Sigmoid colon (tissue), 7 donors: ENCODE measurements around the gene VPS25. TPM values are rescaled to one million over a fixed set of nuclear protein-coding genes. Genes with fewer than 3 reads are reported as not detected.

Source experiments
- DNase-seq: peaks from one replicate; pipeline ENCODE4 v3.0.0-alpha.2; 2019
- H3K27ac ChIP-seq, 4 donors: fragments of 200-600 bp; sonication (generic); one replicate each; pipeline ENCODE4 v1.5.1; 2016 to 2019; ENCODE audit warnings: mild to moderate bottlenecking in 1 of 4
- H3K27me3 ChIP-seq, 3 donors: fragments of 200-600 bp; sonication (generic); one replicate each; pipeline ENCODE4 v1.5.1; 2019; ENCODE audit warnings: mild to moderate bottlenecking in 1 of 3
- H3K36me3 ChIP-seq, 4 donors: fragments of 200-600 bp; sonication (generic); one replicate each; pipeline ENCODE4 v1.5.1; 2016 to 2019
- H3K4me1 ChIP-seq, 4 donors: fragments of 200-600 bp; sonication (generic); one replicate each; pipeline ENCODE4 v1.5.1; 2017 to 2019
- H3K4me3 ChIP-seq, 4 donors: fragments of 200-600 bp; sonication (generic); one replicate each; pipeline ENCODE4 v1.5.1; 2017 to 2019; ENCODE audit warnings: mild to moderate bottlenecking in 2 of 4, moderate library complexity in 1 of 4
- H3K9me3 ChIP-seq, 4 donors: fragments of 200-600 bp in 3 of 4; sonication (generic) in 3 of 4; one replicate each; pipeline versions ENCODE4 v1.5.1 to v1.6.1; 2013 to 2019
- CTCF ChIP-seq, 4 experiments: fragments of 450-650 bp in 3 of 4; fragments of 200-600 bp in 1 of 4; IDR thresholded peaks; one replicate each; pipeline ENCODE4 v1.5.1; 2016 to 2019; ENCODE audit warnings: antibody characterized with exemption in 4 of 4, mild to moderate bottlenecking in 3 of 4, moderate library complexity in 2 of 4
- EP300 ChIP-seq, 4 donors: sonication (generic); formaldehyde crosslinking; IDR thresholded peaks; one replicate each; pipeline ENCODE4 v1.6.1; 2017; ENCODE audit warnings: antibody characterized with exemption in 4 of 4
- POLR2A ChIP-seq, 2 donors: fragments of 450-650 bp; IDR thresholded peaks; one replicate each; pipeline ENCODE4 v1.6.1; 2016; ENCODE audit warnings: antibody characterized with exemption in 2 of 2, mild to moderate bottlenecking in 2 of 2, moderate library complexity in 2 of 2
- POLR2AphosphoS5 ChIP-seq, 4 donors: sonication (generic); formaldehyde crosslinking; IDR thresholded peaks; one replicate each; pipeline ENCODE4 v1.6.1; 2017; ENCODE audit warnings: antibody characterized with exemption in 4 of 4
- WGBS, 2 donors: extraction: QIAGEN DNeasy Blood & Tissue Kit; methylation state at CpG; one replicate each; pipeline ENCODE4 v1.1.7; 2013; 5-methylcytosine and 5-hydroxymethylcytosine counted together
- intact Hi-C: fragments of 100-400 bp; cut with DNase I; formaldehyde crosslinking; loops from one replicate; pipeline ENCODE4 v1.15.1; 2023
- polyA plus RNA-seq, 3 donors: library from polyadenylated mRNA; stranded (reverse); fragments of 200-250 nt; gene quantifications; one replicate each; pipeline ENCODE4 v1.2.3, GENCODE V29; 2013
- total RNA-seq, 4 donors: library from RNA; depleted of rRNA; stranded (reverse); fragments of >200 nt; gene quantifications; one replicate each; pipeline ENCODE4 v1.1.0, GENCODE V29; 2016
- donor health status: healthy with polysubstance abuse.
- donor health status: Bipolar disorder and iron deficiency.
- donor health status: healthy.

Gene VPS25
- total and polyA plus RNA-seq, 7 donors = 27.1 to 135 (median 40.3) TPM

DNA sequence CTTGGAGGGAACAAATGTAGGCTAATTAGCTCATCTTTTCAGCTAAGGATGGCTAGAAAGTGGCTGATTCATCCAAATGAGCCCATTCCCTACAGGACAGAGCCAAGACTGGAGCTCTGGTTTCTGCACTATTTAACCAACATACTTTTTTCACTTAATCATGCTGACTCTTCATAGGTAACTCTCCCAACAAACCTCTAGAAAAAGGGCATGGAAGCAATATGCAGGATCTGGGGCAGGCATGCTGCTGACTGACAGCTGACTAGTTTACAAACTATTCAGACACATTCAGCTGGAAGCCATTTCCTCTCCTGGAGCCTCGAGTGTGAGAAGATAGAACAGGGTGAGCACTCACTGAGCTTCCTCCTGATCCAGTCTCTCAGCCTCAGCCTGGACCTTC lies 44.6 kb downstream of the VPS25 start:
- no peak overlapping the region for H3K27ac ChIP-seq
- H3K27me3 ChIP-seq = no peaks in the 10 kb centered on the region
- H3K36me3 ChIP-seq = peaks cover 37 to 97% (median 64%) of the 10 kb centered on the region in 4 donors
- peaks cover 0 to 18% (median 5%) of the 10 kb centered on the region in 4 donors for H3K4me1 ChIP-seq
- 60 to 74% methylated on average over 1 of the region's 1 CpG for WGBS, 2 donors
- no peaks in the 10 kb centered on the region for H3K9me3 ChIP-seq
- no peak overlapping the region for H3K4me3 ChIP-seq
- intact Hi-C loops = no loop called here
- TF ChIP-seq EP300 (IDR thresholded peaks at IDR 0.05) (no peak), POLR2A (IDR thresholded peaks at IDR 0.05) (no peak), CTCF (IDR thresholded peaks at IDR 0.05) (no peak)
- DNase-seq = no peak

DNA sequence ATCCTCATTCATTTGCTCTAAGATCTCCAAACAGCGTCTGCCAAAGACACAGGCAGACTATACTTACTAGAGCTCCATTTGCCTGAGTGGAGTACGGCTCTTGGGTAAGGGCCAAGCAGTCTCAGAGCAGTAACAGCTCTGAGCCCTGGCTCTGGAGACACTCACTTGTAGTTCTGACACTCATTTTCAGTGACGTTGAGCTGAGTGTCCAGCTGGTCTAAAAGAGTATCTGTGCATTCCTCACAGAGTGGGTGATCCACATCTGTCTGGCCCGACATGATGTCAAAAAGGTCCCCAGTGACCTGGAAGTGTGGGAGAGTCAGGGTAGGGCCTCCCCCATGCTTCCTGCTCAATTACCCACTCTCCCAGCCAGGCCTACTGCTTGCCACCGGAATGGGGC lies 45.1 kb downstream of the VPS25 start:
- WGBS, 2 donors = 87 to 91% methylated on average over 5 of the region's 5 CpGs
- H3K27ac ChIP-seq = no peak overlapping the region
- TF ChIP-seq EP300 (IDR thresholded peaks at IDR 0.05) (no peak), POLR2A (IDR thresholded peaks at IDR 0.05) (no peak), CTCF (IDR thresholded peaks at IDR 0.05) (no peak), POLR2AphosphoS5 (IDR thresholded peaks at IDR 0.05) (no peak)
- no peaks in the 10 kb centered on the region for H3K9me3 ChIP-seq
- intact Hi-C loops = no loop called here
- no peak overlapping the region for H3K4me3 ChIP-seq
- H3K36me3 ChIP-seq = peaks cover 37 to 92% (median 62%) of the 10 kb centered on the region in 4 donors
- no peaks in the 10 kb centered on the region for H3K27me3 ChIP-seq
- H3K4me1 ChIP-seq = peaks cover 0 to 23% (median 10%) of the 10 kb centered on the region in 4 donors
- no peak for DNase-seq

DNA sequence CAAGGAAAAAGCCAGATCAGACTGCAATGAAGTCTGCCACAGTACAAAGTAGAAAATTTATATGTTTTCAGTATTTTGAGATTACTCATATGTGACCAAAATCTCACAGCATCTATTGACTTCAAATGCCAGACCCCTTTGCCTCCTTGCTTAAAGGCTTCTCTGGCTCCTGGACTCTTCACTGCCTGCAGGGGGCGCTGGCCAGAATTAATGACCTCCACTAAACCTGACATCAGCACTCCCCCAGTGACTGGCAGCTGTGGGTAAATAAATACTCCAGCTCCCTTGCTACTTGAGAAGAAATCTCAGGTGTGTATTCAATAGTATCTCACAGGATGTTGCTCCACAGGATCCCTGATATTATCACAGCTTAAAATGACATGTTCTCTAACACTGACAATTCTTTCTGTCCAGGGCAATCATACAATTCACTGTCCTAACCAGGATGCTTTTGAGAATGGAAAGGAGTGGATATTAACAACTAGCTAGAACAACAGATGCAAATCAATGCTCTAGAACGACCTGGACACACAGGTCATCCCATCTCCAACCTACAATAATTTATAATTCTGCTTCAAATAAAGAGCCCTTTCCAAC lies 46.8 kb downstream of the VPS25 start:
- Histone ChIP-seq H3K4me3 (no peak overlapping the region), H3K36me3 (peaks cover 32 to 76% (median 49%) of the 10 kb centered on the region in 4 donors), H3K9me3 (no peaks in the 10 kb centered on the region), H3K4me1 (peaks cover 0 to 22% (median 18%) of the 10 kb centered on the region in 4 donors), H3K27me3 (no peaks in the 10 kb centered on the region), H3K27ac (no peak overlapping the region)
- 24 to 35% methylated on average over 2 of the region's 2 CpGs for WGBS, 2 donors
- intact Hi-C loops = loop anchor here (5.0 to 10.0 kb wide), 2 partner anchors 98 to 245 kb away; partner anchors contain the start of gene PSMC3IP
- TF ChIP-seq POLR2A (IDR thresholded peaks at IDR 0.05) = no peak
- peak in 3 of 4 experiments; percentile 17 to 56 (median 27) for TF ChIP-seq CTCF (IDR thresholded peaks at IDR 0.05)
- no peak for DNase-seq

DNA sequence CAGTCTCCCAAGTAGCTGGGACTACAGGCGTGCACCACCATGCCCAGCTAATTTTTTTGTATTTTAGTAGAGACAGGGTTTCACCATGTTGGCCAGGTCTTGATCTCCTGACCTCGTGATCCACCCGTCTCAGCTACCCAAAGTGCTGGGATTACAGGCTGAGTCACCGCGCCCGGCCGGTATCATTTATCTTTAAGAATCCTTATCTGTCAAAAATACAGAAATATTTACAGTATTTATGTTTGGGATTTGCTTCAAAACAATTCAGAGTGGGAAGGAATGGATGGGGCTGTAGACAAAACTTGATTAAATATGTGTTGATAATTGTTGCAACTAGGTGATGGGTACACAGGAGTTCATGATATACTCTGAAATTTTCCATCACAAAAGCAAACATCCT lies 47.9 kb downstream of the VPS25 start:
- peaks cover 20 to 64% (median 37%) of the 10 kb centered on the region in 4 donors for H3K36me3 ChIP-seq

More for the DNA sequence above, 47.9 kb downstream of the VPS25 start:
- no peaks in the 10 kb centered on the region for H3K9me3 ChIP-seq
- TF ChIP-seq POLR2AphosphoS5 (IDR thresholded peaks at IDR 0.05) (no peak), CTCF (IDR thresholded peaks at IDR 0.05) (no peak), POLR2A (IDR thresholded peaks at IDR 0.05) (no peak)
- H3K4me1 ChIP-seq = peaks cover 0 to 21% (median 18%) of the 10 kb centered on the region in 4 donors
- intact Hi-C loops = loop anchor here (5.0 to 10.0 kb wide), 2 partner anchors 99 to 246 kb away; partner anchors contain the start of gene PSMC3IP
- H3K4me3 ChIP-seq = no peak overlapping the region
- no peak for DNase-seq
- no peaks in the 10 kb centered on the region for H3K27me3 ChIP-seq
- 91 to 96% methylated on average over 7 of the region's 7 CpGs for WGBS, 2 donors
- no peak overlapping the region for H3K27ac ChIP-seq
